GM21576 (cell line): ENCODE measurements around the gene DMRT1.

Experiments
- ATAC-seq: cut with Tn5 transposase; IDR thresholded peaks from one replicate; pipeline ENCODE4 v1.9.1; 2021; ENCODE audit warnings: mild to moderate bottlenecking, moderate library complexity; ENCODE audit not compliant: unreplicated experiment

Gene DMRT1

GRCh38 chr9:969310-970150, 128.0 kb downstream of the DMRT1 start:
- ATAC-seq: no peak

DNA sequence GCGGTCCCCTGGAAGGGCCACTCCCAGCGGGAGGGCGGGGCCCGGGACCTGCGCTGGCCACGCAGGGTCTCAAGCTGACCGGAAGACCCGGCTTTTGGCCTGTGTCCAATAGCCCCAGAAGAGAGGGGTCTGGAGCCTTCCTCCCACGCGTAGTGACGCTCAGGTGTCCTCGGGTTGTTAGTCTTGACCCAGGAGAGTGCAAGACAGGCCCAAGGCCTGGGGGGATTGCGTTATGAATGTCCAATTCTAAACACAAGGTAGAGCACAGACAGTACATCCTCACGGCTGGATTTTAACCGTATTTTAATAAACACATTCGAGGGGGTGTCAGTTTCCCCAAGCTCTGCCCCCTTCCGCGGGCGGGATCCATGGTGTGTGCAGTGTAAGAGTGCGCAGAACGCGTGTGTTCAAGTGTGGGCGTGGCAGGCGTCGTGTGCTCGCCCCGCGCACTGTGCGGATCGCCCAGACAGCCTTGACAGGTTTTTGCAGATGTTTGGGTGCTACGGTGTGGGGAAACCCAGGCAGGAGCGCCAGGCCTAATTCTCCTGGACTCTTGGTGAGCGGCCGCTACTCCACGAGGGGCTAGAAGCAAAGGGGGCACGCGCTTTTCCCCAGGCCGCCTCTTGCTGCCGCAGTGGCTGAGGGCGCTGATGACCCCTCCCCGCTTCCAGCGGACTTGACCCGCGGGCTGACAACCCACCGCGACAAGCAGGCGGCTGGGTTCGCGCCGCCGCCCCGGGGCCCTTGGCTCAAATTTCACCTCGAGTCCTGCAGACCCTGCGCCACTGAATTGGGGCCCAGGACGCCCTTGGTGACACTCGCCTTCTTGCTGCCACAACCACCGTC, 128.9 kb downstream of the DMRT1 start:
- no peak for ATAC-seq

DNA sequence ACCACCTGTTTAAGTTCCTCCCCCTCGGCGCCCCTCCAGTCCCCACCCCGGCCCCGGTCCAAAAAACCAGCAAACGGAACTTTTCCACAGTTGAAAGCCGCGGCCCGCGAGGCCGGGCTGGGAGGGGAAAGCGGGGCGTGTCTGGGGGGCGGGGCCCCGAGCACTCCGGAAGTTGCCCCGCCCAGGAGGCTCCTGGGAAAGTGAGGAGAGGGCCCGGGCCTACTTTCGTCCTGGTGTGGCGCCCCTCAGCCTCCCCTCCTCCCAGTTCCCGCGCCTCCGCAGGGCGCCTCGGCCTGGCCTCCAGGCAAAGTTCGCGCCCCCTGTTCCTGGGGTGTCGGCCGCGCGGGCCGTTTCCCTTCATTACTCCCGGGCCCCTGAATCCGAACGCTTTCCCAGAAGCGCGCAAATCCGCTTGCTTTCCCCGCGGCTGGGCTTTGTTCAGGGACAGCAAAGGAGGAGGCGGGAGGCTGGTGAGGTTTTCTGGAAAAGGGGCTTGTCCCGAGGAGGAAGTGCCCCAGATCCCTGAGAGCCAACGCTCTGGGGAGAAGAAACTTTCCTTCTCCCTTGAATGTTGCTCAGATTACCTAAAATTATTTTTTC, 130.5 kb downstream of the DMRT1 start:
- ATAC-seq: no peak

DNA sequence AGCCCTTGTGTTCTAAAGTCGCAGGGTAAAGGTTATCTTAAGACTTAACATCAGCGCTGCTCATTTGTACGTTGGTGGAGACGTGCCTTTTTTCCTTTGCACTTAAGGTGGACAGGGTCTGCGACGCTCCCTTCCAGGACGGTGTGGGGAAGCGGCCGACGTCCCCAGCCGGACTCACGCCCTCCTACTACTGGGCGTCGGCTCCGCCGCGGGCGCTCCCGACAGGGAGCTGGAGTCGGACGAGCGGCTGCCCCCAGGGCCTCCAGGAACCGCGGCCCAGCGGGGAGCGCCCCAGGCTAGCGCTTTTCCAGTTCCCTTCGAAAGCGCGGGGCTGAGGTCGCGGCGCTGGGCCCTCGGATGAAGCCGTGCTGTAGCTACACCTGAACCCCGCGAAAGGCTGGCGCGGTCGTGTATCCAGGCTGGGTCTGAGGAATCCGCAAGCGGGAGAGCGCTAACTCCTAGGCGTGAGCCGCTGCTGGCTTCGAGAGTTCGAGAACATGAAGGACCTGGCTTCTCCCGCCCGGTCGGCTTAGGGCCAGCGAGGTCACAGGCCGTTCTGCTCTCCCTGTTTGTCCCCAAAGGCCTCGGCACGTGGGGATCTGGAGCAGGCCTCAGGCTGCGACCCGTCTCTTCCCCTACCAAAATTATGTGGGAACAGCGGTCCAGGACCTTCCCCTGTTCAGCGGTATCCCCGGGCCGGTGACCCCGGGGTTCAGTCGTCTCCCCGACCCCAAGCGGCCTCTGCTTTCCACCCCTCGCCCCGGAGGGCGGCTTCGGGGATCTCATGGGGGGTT, 131.2 kb downstream of the DMRT1 start:
- no peak for ATAC-seq

DNA sequence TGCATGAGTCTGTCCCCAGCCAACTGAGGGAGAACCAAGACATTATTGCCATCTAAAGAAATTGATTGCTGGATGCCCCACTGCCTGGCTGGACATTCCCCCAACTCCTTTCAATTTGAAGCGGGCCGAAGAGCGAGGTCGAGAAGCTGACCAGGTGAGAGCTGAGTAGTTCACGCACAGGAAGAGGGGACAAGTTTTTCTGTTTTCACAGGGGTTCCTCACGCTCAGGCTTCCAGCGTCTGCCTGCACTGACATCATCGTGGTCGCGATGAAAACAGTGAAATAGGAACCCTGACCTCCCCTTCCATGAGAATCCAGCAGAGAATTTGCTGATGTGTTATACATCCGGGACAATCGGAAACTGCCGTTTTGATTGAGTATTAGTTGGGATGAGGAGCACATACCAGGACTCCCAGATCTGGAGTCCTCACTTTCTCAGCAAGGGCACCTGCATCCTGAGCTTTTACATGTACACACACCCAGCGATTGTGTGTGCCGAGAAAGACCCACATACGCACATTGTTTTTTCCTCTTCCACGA, 131.9 kb downstream of the DMRT1 start:
- no peak for ATAC-seq

GRCh38 chr9:974031-974995, 132.8 kb downstream of the DMRT1 start:
- ATAC-seq: no peak

DNA sequence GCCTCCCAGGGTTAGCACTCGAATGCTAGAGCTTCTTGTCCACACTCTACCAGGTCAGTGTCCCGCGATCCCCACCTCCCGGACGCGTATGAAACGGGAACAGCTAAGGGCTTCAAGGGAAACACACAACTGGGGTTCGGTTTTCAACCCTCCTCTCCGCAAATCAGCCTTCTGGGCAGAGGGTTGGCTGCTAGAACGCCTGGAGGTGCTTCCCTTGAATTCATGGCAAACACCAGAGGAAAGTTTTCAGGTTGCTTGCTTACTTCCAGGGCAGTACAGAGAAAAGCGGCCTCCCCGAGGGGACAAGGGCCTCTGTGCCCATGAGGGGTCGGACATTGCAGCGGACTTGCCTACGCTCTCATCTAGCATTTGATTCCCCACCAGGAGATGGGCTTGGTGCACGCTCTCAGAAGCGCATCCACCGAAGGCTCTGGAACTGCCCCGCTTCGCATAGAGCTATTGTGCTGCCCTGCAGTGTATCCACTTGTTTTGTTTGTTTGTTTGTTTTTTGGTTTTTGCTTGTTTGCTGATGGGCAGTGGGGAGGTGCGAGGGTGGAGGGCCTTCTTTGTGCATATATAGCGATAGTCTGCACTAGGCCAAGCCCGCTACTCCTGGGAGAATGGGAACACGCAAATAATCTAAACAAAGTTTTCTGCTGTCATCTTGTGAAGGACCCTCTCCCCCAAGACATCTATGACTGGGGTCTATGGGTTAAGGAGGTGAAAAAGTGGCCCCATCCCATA, 133.7 kb downstream of the DMRT1 start:
- ATAC-seq: no peak

- ATAC-seq: no peak
These were observed 134.3 kb downstream of the DMRT1 start for GRCh38 chr9:975740-976257.

DNA sequence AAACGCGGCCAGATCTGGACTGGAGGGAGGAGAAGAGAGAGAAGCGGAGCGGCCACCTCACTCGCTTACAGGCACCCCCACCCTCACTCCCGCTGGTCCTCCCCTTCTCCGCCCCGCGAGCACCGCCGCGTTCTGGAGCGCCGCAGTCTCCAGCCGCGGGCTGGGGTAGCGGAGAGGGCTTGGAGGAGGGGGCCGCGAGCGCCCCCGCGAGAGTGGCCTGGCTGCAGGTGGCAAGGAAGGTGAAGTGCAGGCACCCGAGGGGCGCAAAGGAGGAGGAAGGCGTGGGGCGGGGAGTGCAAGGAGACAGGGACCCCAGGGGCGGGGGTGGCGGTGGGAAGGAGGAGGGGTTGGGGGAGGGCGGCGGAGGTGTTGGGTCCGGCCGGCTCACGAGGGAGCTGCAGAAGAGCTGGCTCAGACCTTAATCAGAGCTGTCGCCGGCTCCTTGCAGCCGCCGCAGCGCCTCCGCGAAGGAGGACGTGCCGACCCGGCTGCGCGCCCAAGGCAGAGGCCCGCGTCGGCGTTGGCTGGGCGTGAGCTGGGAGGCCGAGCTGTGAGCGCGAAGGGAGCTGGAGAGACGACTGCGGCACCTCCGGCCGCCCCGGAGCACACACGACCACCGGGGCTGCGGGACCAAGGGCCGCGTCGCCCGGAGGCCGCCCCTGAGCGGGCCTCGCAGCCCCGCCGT, 134.9 kb downstream of the DMRT1 start, which contains the start of gene DMRT3:
DMRT3 (plus strand) TSS at position 398 of the 685 bp plus-strand sequence. CDS start 347 bp downstream, outside the sequence.
- no peak for ATAC-seq

DNA sequence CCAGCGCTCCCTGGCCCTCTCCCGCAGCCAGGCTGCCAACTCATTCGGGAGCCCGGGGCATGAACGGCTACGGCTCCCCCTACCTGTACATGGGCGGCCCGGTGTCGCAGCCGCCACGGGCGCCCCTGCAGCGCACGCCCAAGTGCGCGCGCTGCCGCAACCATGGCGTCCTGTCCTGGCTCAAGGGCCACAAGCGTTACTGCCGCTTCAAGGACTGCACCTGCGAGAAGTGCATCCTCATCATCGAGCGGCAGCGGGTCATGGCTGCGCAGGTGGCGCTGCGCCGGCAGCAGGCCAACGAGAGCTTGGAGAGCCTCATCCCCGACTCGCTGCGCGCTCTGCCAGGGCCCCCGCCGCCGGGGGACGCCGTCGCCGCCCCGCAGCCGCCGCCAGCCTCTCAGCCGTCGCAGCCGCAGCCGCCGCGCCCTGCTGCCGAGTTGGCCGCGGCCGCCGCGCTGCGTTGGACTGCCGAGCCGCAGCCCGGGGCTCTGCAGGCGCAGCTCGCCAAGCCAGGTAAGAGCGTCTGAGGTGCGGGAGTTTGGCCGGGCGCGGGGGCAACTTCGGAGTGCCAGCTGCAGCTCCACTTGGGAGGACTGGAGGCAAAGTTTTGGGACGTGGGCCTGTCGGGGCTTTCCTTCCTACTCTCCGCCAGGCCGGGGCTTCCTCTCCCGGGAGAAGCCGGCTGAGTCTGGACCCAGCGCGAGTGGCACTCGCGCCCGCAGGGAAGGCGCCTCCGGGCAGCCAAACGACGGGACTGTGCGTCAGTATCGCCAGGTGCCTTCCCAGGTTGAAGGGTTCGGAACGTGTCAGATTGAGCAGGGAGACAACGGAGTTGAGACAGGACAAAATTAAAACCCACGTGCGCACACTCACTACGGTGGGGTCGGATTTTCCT, 135.7 kb downstream of the DMRT1 start:
- no peak for ATAC-seq

GRCh38 chr9:977838-978830, 136.6 kb downstream of the DMRT1 start:
- ATAC-seq: no peak

- ATAC-seq: no peak
These were observed 138.5 kb downstream of the DMRT1 start for GRCh38 chr9:979983-980382.

DNA sequence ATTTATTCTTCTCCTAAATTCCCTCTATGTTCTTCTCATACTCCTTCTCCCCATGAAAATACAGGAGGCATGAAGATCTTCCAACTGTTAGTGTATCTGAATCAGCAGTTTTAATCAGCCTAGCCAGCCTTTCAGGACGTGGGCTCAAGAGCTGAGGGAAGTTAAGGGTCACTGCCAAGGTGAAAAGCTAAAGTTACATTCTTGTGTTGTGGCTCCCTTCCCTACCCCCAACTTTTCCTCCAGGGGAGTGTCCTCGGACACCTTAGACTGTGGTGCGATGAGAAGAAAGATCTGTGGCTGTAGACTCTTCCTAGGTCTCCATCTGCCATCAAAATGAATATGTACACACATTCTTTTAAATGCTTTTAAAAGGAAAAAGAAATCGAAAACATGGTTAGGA, 139.1 kb downstream of the DMRT1 start:
- ATAC-seq: no peak

DNA sequence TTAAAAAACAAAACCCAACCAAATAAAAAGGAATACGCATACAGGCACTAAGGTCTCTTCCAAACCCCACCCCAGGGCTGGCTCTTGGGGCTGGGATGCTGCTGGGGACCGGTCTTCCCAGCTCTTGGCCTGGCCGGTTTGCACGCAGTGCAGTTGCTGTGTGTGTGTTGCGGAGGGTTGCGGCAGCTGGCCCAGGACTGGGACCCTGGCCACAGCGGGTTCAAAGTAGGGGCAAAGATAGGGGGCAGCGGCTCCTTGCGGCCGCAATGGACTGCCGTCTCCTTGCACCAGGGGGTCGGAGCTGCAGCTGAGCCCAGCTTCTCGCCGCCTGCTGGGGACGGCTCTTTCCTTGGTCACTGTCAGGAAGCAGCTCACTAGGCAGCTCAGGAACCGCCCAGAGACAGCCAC, 140.0 kb downstream of the DMRT1 start:
- ATAC-seq: no peak

GRCh38 chr9:982394-983230, 141.1 kb downstream of the DMRT1 start:
- ATAC-seq: no peak
